HCT116 (cell line): Measurements from ENCODE around the gene VMP1. TPM values are rescaled to one million over a fixed set of nuclear protein-coding genes. Genes with fewer than 3 reads are reported as not detected.
A peak's percentile ranks its signal among the peaks of the same experiment; 100 is the strongest.

ENCODE experiments used
- ATAC-seq: fragments of 200-7000 bp; cut with Tn5 transposase; 2 replicates; pipeline ENCODE4 v1.9.1; 2020; ENCODE audit warnings: mild to moderate bottlenecking, moderate library complexity
- BruUV-seq: library from RNA; stranded (reverse); fragments of 400-500 nt; replicated peaks from 2 replicates; lab custom pipeline; 2021; lab: Mats Ljungman, UMichigan
- CTCF ChIA-PET: fragments of 300-600 bp; sonication (Branson Sonifier 250); formaldehyde crosslinking; loops from one replicate; lab custom pipeline; 2021; ENCODE audit warnings: antibody characterized with exemption; lab: Charles Lee
- POLR2A ChIA-PET: fragments of 300-600, 350-600 bp; sonication (Branson Sonifier 250); formaldehyde crosslinking; loops from one replicate; lab custom pipeline; 2021; ENCODE audit warnings: antibody characterized with exemption; lab: Charles Lee
- RAD21 ChIA-PET, 2 experiments: fragments of 300-600 bp; sonication (Branson Sonifier 250); formaldehyde crosslinking; loops; one replicate each; lab custom pipeline; 2023; ENCODE audit warnings: low total read pairs in 2 of 2; ENCODE audit not compliant: uncharacterized antibody in 2 of 2, unreplicated experiment in 2 of 2, low non-redundant PET in 1 of 2; lab: Charles Lee
- DNase-seq: peaks from one replicate; pipeline ENCODE4 v3.0.0-alpha.2; 2010; ENCODE audit warnings: low read depth, low spot score
- H2AFZ ChIP-seq: fragments of 200-600 bp; shearing (Covaris generic), sonication (generic); 2 replicates; pipeline ENCODE4 v1.6.1; 2017; ENCODE audit warnings: low read depth, mixed run types, mixed read lengths, antibody characterized with exemption, low read length; ENCODE audit not compliant: poor library complexity, severe bottlenecking
- H3K27ac ChIP-seq: 2 replicates; pipeline ENCODE4 v1.5.1; 2012; ENCODE audit warnings: low read depth, low read length
- H3K27me3 ChIP-seq: fragments of 200-600 bp; sonication (generic); 2 replicates; pipeline ENCODE4 v1.6.1; 2016; ENCODE audit warnings: mixed run types, low read length, mixed read lengths; ENCODE audit not compliant: insufficient read depth
- H3K36me3 ChIP-seq, 2 experiments: fragments of 200-500 bp in 1 of 2; fragments of 200-600 bp in 1 of 2; sonication (Bioruptor generic) in 1 of 2; sonication (generic) in 1 of 2; 2 replicates each; pipeline versions ENCODE4 v1.5.1 to v1.6.1; 2014 to 2016; ENCODE audit warnings: low read length in 2 of 2, inconsistent platforms in 1 of 2, mixed read lengths in 1 of 2, mixed run types in 1 of 2; ENCODE audit not compliant: insufficient read depth in 2 of 2, control insufficient read depth in 1 of 2
- H3K4me1 ChIP-seq, 2 experiments: fragments of 200-600 bp in 1 of 2; sonication (generic) in 1 of 2; 2 replicates each; pipeline versions ENCODE4 v1.5.1 to v1.6.1; 2012 to 2017; ENCODE audit warnings: low read length in 2 of 2, inconsistent platforms in 1 of 2, mild to moderate bottlenecking in 1 of 2, mixed read lengths in 1 of 2, mixed run types in 1 of 2, moderate library complexity in 1 of 2; ENCODE audit not compliant: insufficient read depth in 2 of 2, control insufficient read depth in 1 of 2
- H3K4me2 ChIP-seq: fragments of 200-600 bp; sonication (generic); 2 replicates; pipeline ENCODE4 v1.6.1; 2017; ENCODE audit warnings: mixed run types, low read length, mixed read lengths
- H3K4me3 ChIP-seq, 2 experiments: fragments of 200-600 bp in 1 of 2; sonication (generic) in 1 of 2; replicated peaks in 1 of 2; 2 replicates each; pipeline ENCODE4 v1.5.1; 2011 to 2016; ENCODE audit warnings: low read length in 2 of 2, control low read depth in 1 of 2, low read depth in 1 of 2, mild to moderate bottlenecking in 1 of 2, mixed read lengths in 1 of 2, mixed run types in 1 of 2
- H3K79me2 ChIP-seq: fragments of 200-600 bp; sonication (generic); 2 replicates; pipeline ENCODE4 v1.6.1; 2017; ENCODE audit warnings: mild to moderate bottlenecking, mixed run types, low read length, moderate library complexity, mixed read lengths; ENCODE audit not compliant: insufficient read depth
- H3K9ac ChIP-seq: fragments of 200-600 bp; sonication (generic); 2 replicates; pipeline ENCODE4 v1.6.1; 2016; ENCODE audit warnings: low read length, mixed read lengths
- H3K9me2 ChIP-seq: fragments of 200-600 bp; sonication (generic), shearing (Covaris generic); 2 replicates; pipeline ENCODE4 v1.6.1; 2017; ENCODE audit warnings: mixed run types, mild to moderate bottlenecking, moderate library complexity; ENCODE audit not compliant: insufficient read depth
- H3K9me3 ChIP-seq, 2 experiments: fragments of 200-500 bp in 1 of 2; fragments of 200-600 bp in 1 of 2; sonication (Bioruptor generic) in 1 of 2; sonication (generic) in 1 of 2; 2 replicates each; pipeline ENCODE4 v1.6.1; 2014 to 2017; ENCODE audit warnings: low read length in 2 of 2, mixed read lengths in 2 of 2, inconsistent platforms in 1 of 2, low read depth in 1 of 2, mild to moderate bottlenecking in 1 of 2, mixed run types in 1 of 2, moderate library complexity in 1 of 2; ENCODE audit not compliant: control insufficient read depth in 1 of 2, insufficient read depth in 1 of 2
- H4K20me1 ChIP-seq: fragments of 200-600 bp; sonication (generic), shearing (Covaris generic); 2 replicates; pipeline ENCODE4 v1.6.1; 2017; ENCODE audit warnings: mixed run types, mild to moderate bottlenecking, moderate library complexity; ENCODE audit not compliant: insufficient read depth
- CBX3 ChIP-seq: IDR thresholded peaks from 2 replicates; pipeline ENCODE4 v1.6.1; 2012; ENCODE audit warnings: low read depth
- CEBPB ChIP-seq: IDR thresholded peaks from 2 replicates; pipeline ENCODE4 v1.6.1; 2012; ENCODE audit warnings: low read depth
- CTCF ChIP-seq, 3 experiments: fragments of 200-600 bp in 1 of 3; sonication (generic) in 1 of 3; IDR thresholded peaks in 2 of 3; conservative IDR thresholded peaks in 1 of 3; 2 replicates each; pipeline ENCODE4 v1.5.1; 2012 to 2017; ENCODE audit warnings: low read depth in 2 of 3, low read length in 2 of 3, antibody characterized with exemption in 1 of 3, borderline replicate concordance in 1 of 3, control low read depth in 1 of 3, mild to moderate bottlenecking in 1 of 3, mixed read lengths in 1 of 3, mixed run types in 1 of 3, moderate library complexity in 1 of 3; ENCODE audit not compliant: insufficient read depth in 1 of 3
- EGR1 ChIP-seq: IDR thresholded peaks from 2 replicates; pipeline ENCODE4 v1.6.1; 2012; ENCODE audit warnings: low read depth
- ELF1 ChIP-seq: IDR thresholded peaks from 2 replicates; pipeline ENCODE4 v1.6.1; 2012; ENCODE audit warnings: low read depth, borderline replicate concordance
- EZH2 ChIP-seq: fragments of 200-600 bp; sonication (generic); IDR thresholded peaks from 2 replicates; pipeline ENCODE4 v1.6.1; 2017; ENCODE audit warnings: antibody characterized with exemption, mixed run types
- EZH2phosphoT487 ChIP-seq: fragments of 200-600 bp; IDR thresholded peaks from 2 replicates; pipeline ENCODE4 v1.6.1; 2018; ENCODE audit warnings: antibody characterized with exemption, borderline replicate concordance
- FOSL1 ChIP-seq: IDR thresholded peaks from 2 replicates; pipeline ENCODE4 v1.6.1; 2012; ENCODE audit warnings: low read depth
- MAX ChIP-seq: IDR thresholded peaks from 2 replicates; pipeline ENCODE4 v1.6.1; 2012
- POLR2A ChIP-seq: IDR thresholded peaks from 2 replicates; pipeline ENCODE4 v1.7.0; 2011; ENCODE audit warnings: borderline replicate concordance; ENCODE audit not compliant: insufficient read depth, insufficient read length; ENCODE audit errors: extremely low read depth
- POLR2AphosphoS5 ChIP-seq: IDR thresholded peaks from 2 replicates; pipeline ENCODE4 v1.6.1; 2011; ENCODE audit warnings: mild to moderate bottlenecking, low read depth, low read length, moderate library complexity
- REST ChIP-seq: IDR thresholded peaks from 2 replicates; pipeline ENCODE4 v1.6.1; 2012; ENCODE audit warnings: low read depth
- SIN3A ChIP-seq: IDR thresholded peaks from 2 replicates; pipeline ENCODE4 v1.6.1; 2012; ENCODE audit warnings: low read depth
- SRF ChIP-seq: IDR thresholded peaks from 2 replicates; pipeline ENCODE4 v1.6.1; 2012; ENCODE audit warnings: low read depth
- YY1 ChIP-seq: IDR thresholded peaks from 2 replicates; pipeline ENCODE4 v1.6.1; 2011; ENCODE audit warnings: low read length, low read depth, moderate library complexity, mild to moderate bottlenecking; ENCODE audit not compliant: insufficient replicate concordance; ENCODE audit errors: extremely low read depth
- ZBTB33 ChIP-seq: IDR thresholded peaks from 2 replicates; pipeline ENCODE4 v1.6.1; 2011; ENCODE audit warnings: mild to moderate bottlenecking, low read length, moderate library complexity; ENCODE audit not compliant: insufficient replicate concordance; ENCODE audit errors: extremely low read depth
- intact Hi-C: fragments of 100-400 bp; cut with micrococcal nuclease; formaldehyde crosslinking; loops from 2 replicates; pipeline ENCODE4 v1.10.0; 2022
- total RNA-seq: library from RNA; stranded (reverse); gene quantifications from one replicate; pipeline ENCODE4 v1.2.1, GENCODE V29; 2021; ENCODE audit not compliant: unreplicated experiment

The VMP1 gene
- total RNA-seq, 1 experiment from 2014 or later = 366 TPM

GRCh38 chr17:59767176-59767575, 59.7 kb downstream of the VMP1 start:
- H3K27me3 ChIP-seq = no peaks in the 10 kb centered on the region
- H3K4me3 ChIP-seq = no peak overlapping the region
- POLR2A ChIA-PET = interaction anchor here (1.0 kb wide), 1 partner anchor 10 kb away, joined by 3 read pairs; no protein-coding TSS in a partner anchor
- H3K27ac ChIP-seq = peak overlapping the region; percentile 22; the same call in 1 of the 2 replicates
- H3K9me3 ChIP-seq = no peaks in the 10 kb centered on the region
- DNase-seq (no peak), ATAC-seq (no peak)
- no peaks in the 10 kb centered on the region for H3K9me2 ChIP-seq
- RAD21 ChIA-PET = no interaction called here
- H3K9ac ChIP-seq = no peak overlapping the region
- H3K4me2 ChIP-seq = no peak overlapping the region
- H2AFZ ChIP-seq = no peak overlapping the region
- TF ChIP-seq CEBPB (no peak), CBX3 (no peak), POLR2AphosphoS5 (no peak), ZBTB33 (no peak), SRF (no peak), FOSL1 (no peak), YY1 (no peak), EZH2 (no peak), SIN3A (no peak), MAX (no peak), CTCF (IDR thresholded peaks at IDR 0.05 in 2 of 3, conservative IDR thresholded peaks at IDR 0.05 in 1 of 3; ENCODE audit: borderline replicate concordance in 1 of 3, insufficient read depth in 1 of 3, low read depth in 2 of 3, low read length in 2 of 3) (no peak), EZH2phosphoT487 (no peak), ELF1 (no peak), EGR1 (no peak), REST (no peak), POLR2A (no peak)
- peaks cover 31% of the 10 kb centered on the region for H3K79me2 ChIP-seq
- H4K20me1 ChIP-seq = no peaks in the 10 kb centered on the region
- peaks cover 0 to 18% of the 10 kb centered on the region in 2 experiments; a peak in 2 of 4 replicates for H3K36me3 ChIP-seq
- intact Hi-C loops = no loop called here
- H3K4me1 ChIP-seq = peaks cover 60 to 83% of the 10 kb centered on the region in 2 experiments
- no TSS peak for BruUV-seq
- CTCF ChIA-PET = no interaction called here
